Testis (tissue), 3 donors: ENCODE measurements around the gene OR6B3. TPM values are rescaled to one million over a fixed set of nuclear protein-coding genes. Genes with fewer than 3 reads are reported as not detected.
"Not testable (repeated sequence)": the region's sequence is repeated elsewhere in the genome, so short reads cannot be mapped to it uniquely, and the experiment has no call there.

Experiments
- DNase-seq: peaks from one replicate; pipeline ENCODE4 v3.0.0-alpha.2; 2019
- H3K27ac ChIP-seq, 2 donors: fragments of 200-600 bp; sonication (generic); one replicate each; pipeline ENCODE4 v1.5.1; 2019
- H3K27me3 ChIP-seq: fragments of 200-600 bp; sonication (generic); one replicate; pipeline ENCODE4 v1.5.1; 2019
- H3K36me3 ChIP-seq: fragments of 200-600 bp; sonication (generic); one replicate; pipeline ENCODE4 v1.5.1; 2017; ENCODE audit warnings: low read depth; ENCODE audit errors: missing control alignments
- H3K4me1 ChIP-seq: fragments of 200-600 bp; sonication (generic); one replicate; pipeline ENCODE4 v1.5.1; 2019
- H3K4me3 ChIP-seq, 2 donors: fragments of 200-600 bp; sonication (generic); one replicate each; pipeline ENCODE4 v1.5.1; 2017 to 2019
- H3K9me3 ChIP-seq: fragments of 200-600 bp; sonication (generic); one replicate; pipeline ENCODE4 v1.5.1; 2017
- CTCF ChIP-seq, 3 experiments: fragments of 450-650 bp in 2 of 3; fragments of 200-600 bp in 1 of 3; sonication (generic) in 1 of 3; IDR thresholded peaks; one replicate each; pipeline ENCODE4 v1.5.1; 2016 to 2019; ENCODE audit warnings: antibody characterized with exemption in 3 of 3, mild to moderate bottlenecking in 2 of 3, moderate library complexity in 1 of 3
- POLR2A ChIP-seq: fragments of 450-650 bp; IDR thresholded peaks from one replicate; pipeline ENCODE4 v1.6.1; 2017; ENCODE audit warnings: antibody characterized with exemption, mild to moderate bottlenecking, moderate library complexity
- WGBS, 2 donors: methylation state at CpG; one replicate each; pipeline ENCODE4 v1.1.5; 2018; 5-methylcytosine and 5-hydroxymethylcytosine counted together
- intact Hi-C: fragments of 100-400 bp; cut with DNase I; formaldehyde crosslinking; loops from one replicate; pipeline ENCODE4 v1.15.1; 2023; ENCODE audit warnings: low total_unique reads
- polyA plus RNA-seq: library from polyadenylated mRNA; stranded (reverse); fragments of 350-450 nt; fragmentation: Illumina TruSeq; extraction: RNeasy Lipid Tissue Mini Kit (QIAGEN cat#74804); gene quantifications from one replicate; pipeline ENCODE4 v1.2.3, GENCODE V29; 2014; ENCODE audit warnings: low read depth, low replicate concordance; ENCODE audit not compliant: insufficient read depth
- total RNA-seq, 2 donors: library from RNA; depleted of rRNA; stranded (reverse); fragments of >200 nt; gene quantifications; one replicate each; pipeline ENCODE4 v1.2.3, GENCODE V29; 2016

The OR6B3 gene
- total and polyA plus RNA-seq, 3 donors from 2014 or later: 0.80 to 1.4 (median 1.0) TPM

GRCh38 chr2:240048237-240048636, 5.1 kb downstream of the OR6B3 start:
- WGBS, 2 donors: 82 to 87% methylated on average over 9 of the region's 9 CpGs
- no peak for TF ChIP-seq CTCF (IDR thresholded peaks at IDR 0.05)
- no peak for TF ChIP-seq POLR2A
- H3K4me1 ChIP-seq: peaks cover 7% of the 10 kb centered on the region
- no peak overlapping the region for H3K27ac ChIP-seq
- H3K9me3 ChIP-seq: no peaks in the 10 kb centered on the region
- no peak overlapping the region for H3K4me3 ChIP-seq
- no peak for DNase-seq
- H3K36me3 ChIP-seq: no peaks in the 10 kb centered on the region
- no peaks in the 10 kb centered on the region for H3K27me3 ChIP-seq
- intact Hi-C loops: no loop called here

- intact Hi-C loops: no loop called here
- TF ChIP-seq POLR2A (no peak), CTCF (IDR thresholded peaks at IDR 0.05) (no peak)
- no peak overlapping the region for H3K4me3 ChIP-seq
- H3K27ac ChIP-seq: no peak overlapping the region
- no peaks in the 10 kb centered on the region for H3K4me1 ChIP-seq
- 88 to 89% methylated on average over 13 of the region's 13 CpGs for WGBS, 2 donors
- H3K9me3 ChIP-seq: no peaks in the 10 kb centered on the region
- H3K36me3 ChIP-seq: no peaks in the 10 kb centered on the region
- H3K27me3 ChIP-seq: no peaks in the 10 kb centered on the region
- no peak for DNase-seq
Measured at GRCh38 chr2:240045098-240045497, 8.2 kb downstream of the OR6B3 start.

GRCh38 chr2:240044096-240044495, 9.2 kb downstream of the OR6B3 start:
- intact Hi-C loops, H3K4me1 ChIP-seq, H3K9me3 ChIP-seq, H3K27ac ChIP-seq, H3K36me3 ChIP-seq, DNase-seq, H3K27me3 ChIP-seq, H3K4me3 ChIP-seq: not testable (repeated sequence)
- 88 to 89% methylated on average over 2 of the region's 2 CpGs for WGBS, 2 donors

- Histone ChIP-seq H3K9me3 (no peaks in the 10 kb centered on the region), H3K4me3 (no peak overlapping the region), H3K27me3 (no peaks in the 10 kb centered on the region), H3K36me3 (no peaks in the 10 kb centered on the region), H3K27ac (no peak overlapping the region), H3K4me1 (no peaks in the 10 kb centered on the region)
- TF ChIP-seq CTCF (IDR thresholded peaks at IDR 0.05): no peak
- no peak for TF ChIP-seq POLR2A
- DNase-seq: no peak
- intact Hi-C loops: no loop called here
- 79 to 92% methylated on average over 20 to 21 of the region's 21 CpGs for WGBS, 2 donors
Measured at GRCh38 chr2:240043279-240043989, 9.9 kb downstream of the OR6B3 start.

- no peak overlapping the region for H3K27ac ChIP-seq
- TF ChIP-seq CTCF (IDR thresholded peaks at IDR 0.05) (no peak), POLR2A (no peak)
- H3K4me3 ChIP-seq: no peak overlapping the region
- no peaks in the 10 kb centered on the region for H3K4me1 ChIP-seq
- DNase-seq: no peak
- H3K27me3 ChIP-seq: no peaks in the 10 kb centered on the region
- H3K9me3 ChIP-seq: no peaks in the 10 kb centered on the region
- no peaks in the 10 kb centered on the region for H3K36me3 ChIP-seq
- WGBS, 2 donors: 89 to 90% methylated on average over 11 of the region's 11 CpGs
- intact Hi-C loops: no loop called here
Measured at GRCh38 chr2:240042740-240043139, 10.6 kb downstream of the OR6B3 start.
